IMR-90 (cell line): ENCODE measurements around the gene DNASE1L1. TPM values are rescaled to one million over a fixed set of nuclear protein-coding genes. Genes with fewer than 3 reads are reported as not detected.
A peak's percentile ranks its signal among the peaks of the same experiment; 100 is the strongest.
"Not testable (repeated sequence)": the region's sequence is repeated elsewhere in the genome, so short reads cannot be mapped to it uniquely, and the experiment has no call there.

Experiments used
- ATAC-seq: fragments of 200-7000 bp; cut with Tn5 transposase; 2 replicates; pipeline ENCODE4 v1.9.1; 2020; ENCODE audit warnings: low read depth, mild to moderate bottlenecking, moderate library complexity
- BruUV-seq: library from RNA; stranded (reverse); fragments of 400-500 nt; replicated peaks from 2 replicates; lab custom pipeline; 2021; lab: Mats Ljungman, UMichigan
- CTCF ChIA-PET: fragments of 300-600 bp; formaldehyde crosslinking; extraction: SDS; loops from one replicate; lab custom pipeline; 2021; ENCODE audit warnings: antibody characterized with exemption; lab: Yijun Ruan, JAX
- POLR2A ChIA-PET: fragments of 300-600 bp; sonication (Branson Sonifier 250); formaldehyde crosslinking; loops from one replicate; lab custom pipeline; 2022; ENCODE audit warnings: antibody characterized with exemption; ENCODE audit not compliant: unreplicated experiment; lab: Charles Lee
- DNase-seq: peaks from one replicate; pipeline ENCODE4 v3.0.0; 2013
- H2AFZ ChIP-seq: replicated peaks from 2 replicates; pipeline ENCODE3; 2013; ENCODE audit warnings: low read length, mild to moderate bottlenecking; ENCODE audit not compliant: poor library complexity
- H2AK5ac ChIP-seq: 2 replicates; pipeline ENCODE4 v1.6.1; 2013; ENCODE audit warnings: low read depth, low read length, inconsistent platforms
- H2AK9ac ChIP-seq: replicated peaks from 2 replicates; pipeline ENCODE3; 2013; ENCODE audit warnings: mild to moderate bottlenecking, low read depth, low read length, moderate library complexity; ENCODE audit not compliant: poor library complexity
- H2BK120ac ChIP-seq: 2 replicates; pipeline ENCODE4 v1.6.1; 2013; ENCODE audit warnings: low read depth, low read length, inconsistent platforms
- H2BK15ac ChIP-seq: 3 replicates; pipeline ENCODE4 v1.6.1; 2013; ENCODE audit warnings: low read depth, low read length, inconsistent platforms
- H2BK20ac ChIP-seq: 2 replicates; pipeline ENCODE4 v1.6.1; 2013; ENCODE audit warnings: low read depth, mild to moderate bottlenecking, inconsistent platforms, low read length, moderate library complexity
- H2BK5ac ChIP-seq: 2 replicates; pipeline ENCODE4 v1.6.1; 2013; ENCODE audit warnings: mild to moderate bottlenecking, low read depth, low read length, inconsistent platforms; ENCODE audit not compliant: poor library complexity, severe bottlenecking
- H3K14ac ChIP-seq: replicated peaks from 2 replicates; pipeline ENCODE4 v1.6.1; 2013; ENCODE audit warnings: low read depth, low read length, inconsistent platforms
- H3K18ac ChIP-seq: 2 replicates; pipeline ENCODE4 v1.6.1; 2013; ENCODE audit warnings: low read depth, low read length, control low read depth
- H3K23ac ChIP-seq: 2 replicates; pipeline ENCODE4 v1.6.1; 2013; ENCODE audit warnings: low read depth, low read length, inconsistent platforms
- H3K27ac ChIP-seq: 2 replicates; pipeline ENCODE4 v1.5.1; 2013; ENCODE audit warnings: mild to moderate bottlenecking, control low read depth, low read length; ENCODE audit not compliant: insufficient read depth
- H3K27me3 ChIP-seq: 2 replicates; pipeline ENCODE4 v1.6.1; 2013; ENCODE audit warnings: low read length; ENCODE audit not compliant: control insufficient read depth, insufficient read depth
- H3K36me3 ChIP-seq: 2 replicates; pipeline ENCODE4 v1.6.1; 2013; ENCODE audit warnings: low read length, mixed read lengths; ENCODE audit not compliant: control insufficient read depth, insufficient read depth
- H3K4ac ChIP-seq: 2 replicates; pipeline ENCODE4 v1.6.1; 2013; ENCODE audit warnings: low read depth, low read length, inconsistent platforms
- H3K4me1 ChIP-seq: 2 replicates; pipeline ENCODE4 v1.6.1; 2013; ENCODE audit warnings: low read length, mixed read lengths; ENCODE audit not compliant: control insufficient read depth, insufficient read depth
- H3K4me2 ChIP-seq: 2 replicates; pipeline ENCODE4 v1.6.1; 2013; ENCODE audit warnings: low read depth, mild to moderate bottlenecking, control low read depth, low read length, moderate library complexity
- H3K4me3 ChIP-seq: 2 replicates; pipeline ENCODE4 v1.5.1; 2013; ENCODE audit warnings: low read depth, mild to moderate bottlenecking, control low read depth, low read length, moderate library complexity; ENCODE audit not compliant: insufficient read depth
- H3K56ac ChIP-seq: 2 replicates; pipeline ENCODE4 v1.6.1; 2013; ENCODE audit warnings: low read length, inconsistent platforms; ENCODE audit not compliant: insufficient read depth; ENCODE audit errors: extremely low read depth
- H3K79me1 ChIP-seq, 2 experiments: 2 replicates each; pipeline ENCODE4 v1.6.1; 2013; ENCODE audit warnings: low read length in 2 of 2, inconsistent platforms in 1 of 2, low read depth in 1 of 2
- H3K9ac ChIP-seq: 2 replicates; pipeline ENCODE4 v1.6.1; 2013; ENCODE audit warnings: low read depth, low read length, control low read depth
- H3K9me1 ChIP-seq: 2 replicates; pipeline ENCODE4 v1.6.1; 2013; ENCODE audit warnings: low read length, inconsistent platforms; ENCODE audit not compliant: insufficient read depth
- H3K9me3 ChIP-seq: 2 replicates; pipeline ENCODE4 v1.6.1; 2013; ENCODE audit warnings: low read length; ENCODE audit not compliant: control insufficient read depth, insufficient read depth
- H4K20me1 ChIP-seq: 2 replicates; pipeline ENCODE4 v1.6.1; 2013; ENCODE audit warnings: low read length, inconsistent platforms; ENCODE audit not compliant: insufficient read depth
- H4K5ac ChIP-seq: 2 replicates; pipeline ENCODE4 v1.6.1; 2013; ENCODE audit warnings: mild to moderate bottlenecking, low read depth, low read length, control low read depth
- H4K8ac ChIP-seq, 2 experiments: 2 replicates each; pipeline ENCODE4 v1.6.1; 2013; ENCODE audit warnings: low read depth in 2 of 2, low read length in 2 of 2, control low read depth in 1 of 2, inconsistent platforms in 1 of 2
- H4K91ac ChIP-seq: 2 replicates; pipeline ENCODE4 v1.6.1; 2013; ENCODE audit warnings: low read depth, low read length, inconsistent platforms; ENCODE audit not compliant: insufficient read depth
- MAZ ChIP-seq: IDR thresholded peaks from 2 replicates; pipeline ENCODE4 v1.6.1; 2012; ENCODE audit warnings: low read depth, mild to moderate bottlenecking, low read length, improper control_type of control experiment, moderate library complexity, borderline replicate concordance
- MXI1 ChIP-seq: IDR thresholded peaks from 2 replicates; pipeline ENCODE4 v1.6.1; 2012; ENCODE audit warnings: low read depth, mild to moderate bottlenecking, low read length, moderate library complexity, borderline replicate concordance
- POLR2A ChIP-seq: IDR thresholded peaks from 2 replicates; pipeline ENCODE4 v1.6.1; 2012; ENCODE audit warnings: mild to moderate bottlenecking, low read depth, low read length
- WGBS, 2 experiments: methylation state at CpG; one replicate each; pipeline versions ENCODE4 v1.1.5 to v1.1.7; 2013; ENCODE audit warnings: missing lambda C conversion rate in 2 of 2; ENCODE audit not compliant: insufficient read length in 1 of 2; ENCODE audit errors: extremely low coverage in 2 of 2; 5-methylcytosine and 5-hydroxymethylcytosine counted together
- dilution Hi-C: fragments of 300-500 bp; cut with HindIII; formaldehyde crosslinking; loops from one replicate; pipeline ENCODE4 v1.14.3; 2018; ENCODE audit warnings: low sequenced_read_pairs; ENCODE audit not compliant: unreplicated experiment
- in situ Hi-C: fragments of 300-500 bp; cut with MboI; formaldehyde crosslinking; loops from 3 replicates; pipeline ENCODE4 v1.14.3; 2019; ENCODE audit warnings: low sequenced_read_pairs, inconsistent platforms, mixed read lengths
- intact Hi-C: fragments of 100-400 bp; cut with micrococcal nuclease; formaldehyde crosslinking; loops from 2 replicates; pipeline ENCODE4 v1.10.0; 2022
- polyA plus RNA-seq, 3 experiments: library from polyadenylated mRNA; depleted of rRNA; stranded (reverse); fragments of >200 nt; gene quantifications; 2 replicates each; pipeline ENCODE4 v1.2.3, GENCODE V29; 2012; ENCODE audit warnings: low replicate concordance in 1 of 3
- total RNA-seq: library from RNA; depleted of rRNA; stranded (reverse); fragments of >200 nt; gene quantifications from 2 replicates; pipeline ENCODE4 v1.2.3, GENCODE V29; 2012

The DNASE1L1 gene
- total and polyA plus RNA-seq, 2 of the 4 experiments (the other 2 are of a cell fraction) = 51.4 to 55.5 TPM

- TF ChIP-seq POLR2A (peak; percentile 94), MXI1 (no peak), MAZ (peak; percentile 56; the same call in 1 of the 2 replicates)
- peak; percentile 37 for DNase-seq
- peaks cover 44% of the 10 kb centered on the region for H4K20me1 ChIP-seq
- no peak overlapping the region for H2AK5ac ChIP-seq
- no peaks in the 10 kb centered on the region for H3K9me3 ChIP-seq
- H3K9ac ChIP-seq = no peak overlapping the region
- peaks cover 21% of the 10 kb centered on the region for H3K36me3 ChIP-seq
- no peak overlapping the region for H2BK5ac ChIP-seq
- no peak overlapping the region for H3K4me2 ChIP-seq
- 27% methylated on average over 3 of the region's 6 CpGs; no CpG with 5 or more reads in 1 of the 2 experiments for WGBS, 2 experiments
- no peak overlapping the region for H3K23ac ChIP-seq
- no peak overlapping the region for H3K18ac ChIP-seq
- H4K5ac ChIP-seq = no peak overlapping the region
- H3K27ac ChIP-seq = no peak overlapping the region
- intact Hi-C loops = no loop called here
- ATAC-seq = no peak
- H3K4me3 ChIP-seq = no peak overlapping the region
- CTCF ChIA-PET = no interaction called here
- H3K9me1 ChIP-seq = no peaks in the 10 kb centered on the region
- in situ Hi-C loops = no loop called here
- H4K91ac ChIP-seq = no peak overlapping the region
- H2BK20ac ChIP-seq = no peak overlapping the region
- no TSS peak for BruUV-seq
- no peak overlapping the region for H3K56ac ChIP-seq
- dilution Hi-C loops = no loop called here
- H2BK15ac ChIP-seq = no peak overlapping the region
- H2AFZ ChIP-seq = no peak overlapping the region
- no peak overlapping the region for H3K14ac ChIP-seq
- H3K4ac ChIP-seq = no peak overlapping the region
- H2AK9ac ChIP-seq = peak overlapping the region; percentile 31
- peaks cover 4 to 24% of the 10 kb centered on the region in 2 experiments; a peak in 3 of 4 replicates for H3K79me1 ChIP-seq
- no peak overlapping the region for H2BK120ac ChIP-seq
- POLR2A ChIA-PET = interaction anchor here (0.6 kb wide), 1 partner anchor 145 kb away, joined by 7 read pairs; no protein-coding TSS in a partner anchor
- H3K27me3 ChIP-seq = no peaks in the 10 kb centered on the region
- H4K8ac ChIP-seq = peak overlapping the region in 1 of 2 experiments; percentile 13; a peak in 2 of 4 replicates
- H3K4me1 ChIP-seq = 0 out of 2 replicates have a peak, but pooled peaks cover 2% of the 10 kb centered on the region
These were observed 7.8 kb downstream of the DNASE1L1 start for GRCh38 chrX:154401045-154401799.

DNA sequence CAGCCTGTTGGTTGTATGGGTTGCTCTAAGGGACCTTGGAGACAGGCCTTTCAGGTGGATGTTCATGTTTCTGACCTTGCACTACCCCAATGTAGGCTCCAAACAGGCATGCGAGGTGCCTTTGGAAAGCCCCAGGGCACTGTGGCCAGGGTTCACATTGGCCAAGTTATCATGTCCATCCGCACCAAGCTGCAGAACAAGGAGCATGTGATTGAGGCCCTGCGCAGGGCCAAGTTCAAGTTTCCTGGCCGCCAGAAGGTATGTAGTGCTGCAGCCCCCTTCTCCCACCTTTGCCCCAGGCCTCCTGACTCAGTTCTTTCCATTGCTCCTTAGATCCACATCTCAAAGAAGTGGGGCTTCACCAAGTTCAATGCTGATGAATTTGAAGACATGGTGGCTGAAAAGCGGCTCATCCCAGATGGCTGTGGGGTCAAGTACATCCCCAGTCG, 8.7 kb downstream of the DNASE1L1 start:
- H3K4ac ChIP-seq, H2BK20ac ChIP-seq, H3K18ac ChIP-seq, H3K56ac ChIP-seq, H3K4me1 ChIP-seq, intact Hi-C loops, H2AK9ac ChIP-seq, H3K27me3 ChIP-seq, DNase-seq, in situ Hi-C loops, ATAC-seq, CTCF ChIA-PET, H4K8ac ChIP-seq, H3K9ac ChIP-seq, H4K5ac ChIP-seq, dilution Hi-C loops, H2AFZ ChIP-seq, H3K23ac ChIP-seq, BruUV-seq, H3K27ac ChIP-seq, H3K9me3 ChIP-seq, H2AK5ac ChIP-seq, H2BK15ac ChIP-seq, H3K4me3 ChIP-seq, H3K9me1 ChIP-seq, H2BK120ac ChIP-seq, H3K4me2 ChIP-seq, H4K91ac ChIP-seq, H2BK5ac ChIP-seq, POLR2A ChIA-PET: not testable (repeated sequence)
- peak overlapping the region; percentile 15; the same call in 1 of the 2 replicates for H3K14ac ChIP-seq
- peaks cover 21% of the 10 kb centered on the region for H3K36me3 ChIP-seq
- whole genome bisulfite sequencing, 2 experiments = no CpG with 5 or more reads among the region's 6 CpGs
- peaks cover 44% of the 10 kb centered on the region for H4K20me1 ChIP-seq
- H3K79me1 ChIP-seq = peaks cover 4 to 24% of the 10 kb centered on the region in 2 experiments; a peak in 3 of 4 replicates
